GM12878 (cell line): ENCODE measurements around the gene TMEM50B. TPM values are rescaled to one million over a fixed set of nuclear protein-coding genes. Genes with fewer than 3 reads are reported as not detected.

Experiments used
- ATAC-seq: fragments of 200-7000 bp; cut with Tn5 transposase; 3 replicates; pipeline ENCODE4 v1.9.1; 2020; ENCODE audit warnings: mild to moderate bottlenecking, moderate library complexity
- BruUV-seq: library from RNA; stranded (reverse); fragments of 400-500 nt; replicated peaks from 2 replicates; lab custom pipeline; 2021; lab: Mats Ljungman, UMichigan
- CTCF ChIA-PET: fragments of 300-600 bp; sonication (Branson Sonifier 250); formaldehyde crosslinking; extraction: SDS; loops from one replicate; lab custom pipeline; 2021; ENCODE audit warnings: inconsistent platforms; lab: Yijun Ruan, JAX
- POLR2A ChIA-PET: fragments of 350-600 bp; formaldehyde crosslinking; extraction: SDS; loops from one replicate; lab custom pipeline; 2021; ENCODE audit warnings: inconsistent platforms; lab: Charles Lee
- RAD21 ChIA-PET: fragments of 300-600 bp; sonication (Branson Sonifier 250); formaldehyde crosslinking; loops from one replicate; lab custom pipeline; 2023; ENCODE audit warnings: antibody characterized with exemption; ENCODE audit not compliant: unreplicated experiment; lab: Charles Lee
- SMC1A ChIA-PET: fragments of 300-600 bp; sonication (Branson Sonifier 250); formaldehyde crosslinking; loops from one replicate; lab custom pipeline; 2023; ENCODE audit not compliant: unreplicated experiment, uncharacterized antibody; lab: Charles Lee
- DNase-seq: peaks from one replicate; pipeline ENCODE4 v3.0.0-alpha.2; 2011; ENCODE audit warnings: low read depth, low spot score
- FAIRE-seq: peaks from 3 replicates; lab custom pipeline; 2011; peaks lifted over from hg19 to GRCh38; lab: Jason Lieb, UNC
- H2AFZ ChIP-seq: 2 replicates; pipeline ENCODE4 v1.6.0; 2011; ENCODE audit warnings: low read depth, low read length, control low read depth; ENCODE audit not compliant: control insufficient read depth
- H3K27ac ChIP-seq: 2 replicates; pipeline ENCODE4 v1.5.1; 2011; ENCODE audit warnings: control low read depth; ENCODE audit not compliant: control insufficient read depth, insufficient read depth
- H3K27me3 ChIP-seq, 2 experiments: replicated peaks in 1 of 2; 2 replicates each; pipeline versions ENCODE4 v1.6.0 to v1.6.1; 2011; ENCODE audit warnings: low read length in 1 of 2; ENCODE audit not compliant: control insufficient read depth in 2 of 2, insufficient read depth in 2 of 2
- H3K36me3 ChIP-seq, 2 experiments: 2 replicates each; pipeline ENCODE4 v1.5.1; 2011; ENCODE audit warnings: low read length in 1 of 2; ENCODE audit not compliant: control insufficient read depth in 2 of 2, insufficient read depth in 2 of 2
- H3K4me1 ChIP-seq: 2 replicates; pipeline ENCODE4 v1.6.1; 2011; ENCODE audit warnings: mild to moderate bottlenecking, low read length, moderate library complexity, mixed read lengths; ENCODE audit not compliant: control insufficient read depth, insufficient read depth
- H3K4me2 ChIP-seq: 2 replicates; pipeline ENCODE4 v1.6.0; 2011; ENCODE audit warnings: control low read depth; ENCODE audit not compliant: control insufficient read depth, insufficient read depth
- H3K4me3 ChIP-seq: fragments of 200-600 bp; sonication (generic); 2 replicates; pipeline ENCODE4 v1.5.1; 2016
- H3K79me2 ChIP-seq: 2 replicates; pipeline ENCODE4 v1.6.0; 2011; ENCODE audit warnings: low read length; ENCODE audit not compliant: control insufficient read depth, insufficient read depth
- H3K9ac ChIP-seq: 2 replicates; pipeline ENCODE4 v1.8.0; 2011; ENCODE audit warnings: low read length, control low read depth, mixed read lengths; ENCODE audit not compliant: control insufficient read depth, insufficient read depth
- H3K9me3 ChIP-seq: replicated peaks from 3 replicates; pipeline ENCODE4 v1.5.1; 2011; ENCODE audit warnings: mild to moderate bottlenecking, low read length; ENCODE audit not compliant: control insufficient read depth, insufficient read depth
- H4K20me1 ChIP-seq: 2 replicates; pipeline ENCODE4 v1.6.0; 2011; ENCODE audit not compliant: control insufficient read depth, insufficient read depth
- ATF2 ChIP-seq: IDR thresholded peaks from 2 replicates; pipeline ENCODE4 v1.6.1; 2012; ENCODE audit warnings: low read length, inconsistent platforms
- BCL11A ChIP-seq: IDR thresholded peaks from 2 replicates; pipeline ENCODE4 v1.6.1; 2011; ENCODE audit warnings: low read depth, low read length
- BMI1 ChIP-seq: fragments of 450-650 bp; IDR thresholded peaks from 2 replicates; pipeline ENCODE4 v1.6.1; 2016; ENCODE audit warnings: mild to moderate bottlenecking, moderate library complexity, borderline replicate concordance
- CBFB ChIP-seq: IDR thresholded peaks from 2 replicates; pipeline ENCODE4 v1.6.1; 2016; ENCODE audit warnings: antibody characterized with exemption, low read depth
- DPF2 ChIP-seq: fragments of 450-650 bp; IDR thresholded peaks from 2 replicates; pipeline ENCODE4 v1.6.1; 2017; ENCODE audit warnings: mild to moderate bottlenecking
- E2F8 ChIP-seq: fragments of 450-650 bp; IDR thresholded peaks from 2 replicates; pipeline ENCODE4 v1.6.1; 2018; ENCODE audit warnings: mild to moderate bottlenecking, low read depth, moderate library complexity; ENCODE audit not compliant: partially characterized antibody
- EED ChIP-seq: sonication (generic); IDR thresholded peaks from 2 replicates; pipeline ENCODE4 v1.6.1; 2016; ENCODE audit warnings: antibody characterized with exemption, low read depth
- HSF1 ChIP-seq: fragments of 150-350 bp; IDR thresholded peaks from 2 replicates; pipeline ENCODE4 v1.6.1; 2014; ENCODE audit warnings: mild to moderate bottlenecking, low read depth, low read length
- MLLT1 ChIP-seq: fragments of 450-650 bp; IDR thresholded peaks from 2 replicates; pipeline ENCODE4 v1.6.1; 2016; ENCODE audit warnings: mild to moderate bottlenecking
- MTA2 ChIP-seq: fragments of 450-650 bp; IDR thresholded peaks from 2 replicates; pipeline ENCODE4 v1.6.1; 2016; ENCODE audit warnings: low read depth, mild to moderate bottlenecking, moderate library complexity
- MYB ChIP-seq: fragments of 150-350 bp; IDR thresholded peaks from 2 replicates; pipeline ENCODE4 v1.6.1; 2014; ENCODE audit warnings: mild to moderate bottlenecking, low read depth, low read length, borderline replicate concordance
- PAX8 ChIP-seq: fragments of 450-650 bp; IDR thresholded peaks from 2 replicates; pipeline ENCODE4 v1.6.1; 2017; ENCODE audit warnings: mild to moderate bottlenecking, moderate library complexity
- POLR2AphosphoS2 ChIP-seq: IDR thresholded peaks from 2 replicates; pipeline ENCODE4 v1.6.1; 2011; ENCODE audit warnings: low read depth, mild to moderate bottlenecking, low read length, improper control_type of control experiment, moderate library complexity
- RUNX3 ChIP-seq: IDR thresholded peaks from 2 replicates; pipeline ENCODE4 v1.6.1; 2012; ENCODE audit warnings: low read length, inconsistent platforms
- SREBF1 ChIP-seq: IDR thresholded peaks from 2 replicates; pipeline ENCODE4 v1.6.1; 2012; ENCODE audit warnings: mild to moderate bottlenecking, low read length
- ZNF622 ChIP-seq: fragments of 450-650 bp; IDR thresholded peaks from 2 replicates; pipeline ENCODE4 v1.6.1; 2017; ENCODE audit warnings: mild to moderate bottlenecking, inconsistent platforms
- ZZZ3 ChIP-seq: IDR thresholded peaks from 2 replicates; pipeline ENCODE4 v1.6.1; 2011; ENCODE audit warnings: low read depth; ENCODE audit not compliant: control insufficient read depth, insufficient read length
- WGBS: methylation state at CpG from one replicate; pipeline ENCODE4 v1.1.6; 2016; ENCODE audit warnings: low lambda C conversion rate; ENCODE audit not compliant: insufficient replicate concordance, insufficient coverage; ENCODE audit errors: missing lambda C conversion rate; 5-methylcytosine and 5-hydroxymethylcytosine counted together
- in situ Hi-C: fragments of 300-500 bp; cut with MboI; formaldehyde crosslinking; loops from 9 replicates; pipeline ENCODE4 v1.14.3; 2018; ENCODE audit warnings: mixed read lengths
- intact Hi-C: fragments of 100-400 bp; cut with micrococcal nuclease; formaldehyde crosslinking; loops from one replicate; pipeline ENCODE4 v1.14.2; 2022; ENCODE audit not compliant: unreplicated experiment
- polyA plus RNA-seq, 11 experiments: library from polyadenylated mRNA; depleted of rRNA in 4 of 11; unstranded in 6 of 11; stranded (reverse) in 5 of 11; fragments of >200 nt; fragmentation: Nextera tagmentation in 4 of 11; fragmentation: Illumina TruSeq in 1 of 11; extraction: Ambion mirVana in 4 of 11; extraction: Trizol in 1 of 11; gene quantifications; 1 replicate in 1 of 11; 2 replicates in 10 of 11; pipeline versions ENCODE4 v1.2.1 to v1.2.3, GENCODE V29; 2011 to 2016; ENCODE audit warnings: inconsistent platforms in 2 of 11, missing spikeins in 2 of 11, low read depth in 1 of 11
- total RNA-seq, 4 experiments: library from RNA; depleted of rRNA in 3 of 4; stranded (reverse); fragments of >200 nt in 3 of 4; fragmentation: Illumina TruSeq in 1 of 4; extraction: Trizol in 1 of 4; gene quantifications; 2 replicates each; pipeline versions ENCODE4 v1.2.1 to v1.2.3, GENCODE V29; 2013 to 2021

Gene TMEM50B
- total and polyA plus RNA-seq, 10 of the 15 experiments (the other 5 are each of a cell fraction or from before 2014, with no cell fraction given), result 12.1 to 42.1 (median 18.2) TPM

GRCh38 chr21:33444499-33444898 is 35.3 kb downstream of the TMEM50B start (continued):
- TF ChIP-seq ATF2, result no peak

GRCh38 chr21:33443194-33443593 is 36.6 kb downstream of the TMEM50B start:
- ChIA-PET RAD21 (interaction anchor here (1.0 to 8.5 kb wide), 8 partner anchors 8 to 243 kb away, joined by 4 to 148 read pairs (median 14); no protein-coding TSS in a partner anchor), POLR2A (interaction anchor here (1.8 to 4.3 kb wide), 4 partner anchors 11 to 239 kb away, joined by 7 to 27 read pairs (median 13); no protein-coding TSS in a partner anchor), SMC1A (interaction anchor here (0.7 to 9.6 kb wide), 20 partner anchors 9 to 246 kb away, joined by 3 to 133 read pairs (median 8); no protein-coding TSS in a partner anchor), CTCF (interaction anchor here (0.7 to 12.7 kb wide), 8 partner anchors 9 to 243 kb away, joined by 3 to 319 read pairs (median 6); no protein-coding TSS in a partner anchor)
- no peaks in the 10 kb centered on the region for H3K79me2 ChIP-seq
- intact Hi-C loops (loop anchor here (2.0 to 10.0 kb wide), 4 partner anchors 38 to 608 kb away; no protein-coding TSS in a partner anchor), in situ Hi-C loops (loop anchor here (5.0 to 10.0 kb wide), 3 partner anchors 241 to 611 kb away; no protein-coding TSS in a partner anchor)
- FAIRE-seq (no peak), ATAC-seq (no peak), DNase-seq (no peak)
- H3K36me3 ChIP-seq, result no peaks in the 10 kb centered on the region
- H4K20me1 ChIP-seq, result no peaks in the 10 kb centered on the region
- no peak overlapping the region for H3K4me2 ChIP-seq
- 99% methylated on average over 5 of the region's 5 CpGs for WGBS
- peaks cover 19% of the 10 kb centered on the region for H3K4me1 ChIP-seq
- H3K9me3 ChIP-seq, result no peaks in the 10 kb centered on the region
- no peak overlapping the region for H3K27ac ChIP-seq
- H3K9ac ChIP-seq, result no peak overlapping the region
- no peak overlapping the region for H3K4me3 ChIP-seq
- H2AFZ ChIP-seq, result no peak overlapping the region
- H3K27me3 ChIP-seq, result no peaks in the 10 kb centered on the region
- BruUV-seq, result no TSS peak
- TF ChIP-seq BMI1 (no peak), BCL11A (no peak), MTA2 (no peak), HSF1 (no peak), E2F8 (no peak), SREBF1 (no peak), POLR2AphosphoS2 (no peak), ZZZ3 (no peak), RUNX3 (no peak), MLLT1 (no peak), DPF2 (no peak), MYB (no peak), ZNF622 (no peak), CBFB (no peak), PAX8 (no peak), EED (no peak)
